PFSK-1 (cell line): ENCODE data around the gene CASP10.

Source experiments
- FOXP2 ChIP-seq: optimal IDR thresholded peaks from 2 replicates; pipeline ENCODE3; 2011; ENCODE audit warnings: borderline replicate concordance, control low read depth, inconsistent platforms; ENCODE audit not compliant: insufficient read depth; ENCODE audit errors: extremely low read length, extremely low read depth
- POLR2AphosphoS5 ChIP-seq: IDR thresholded peaks from 2 replicates; pipeline ENCODE4 v1.6.1; 2012; ENCODE audit warnings: low read depth, mild to moderate bottlenecking, control low read depth, low read length, moderate library complexity
- SIN3A ChIP-seq: IDR thresholded peaks from 2 replicates; pipeline ENCODE4 v1.6.1; 2012; ENCODE audit warnings: mild to moderate bottlenecking, low read length, moderate library complexity, borderline replicate concordance; ENCODE audit not compliant: insufficient read depth
- TAF1 ChIP-seq: IDR thresholded peaks from 2 replicates; pipeline ENCODE4 v1.6.1; 2012; ENCODE audit warnings: low read length, control low read depth, borderline replicate concordance; ENCODE audit not compliant: insufficient read depth
- TF ChIP-seq, protein P1 (sequence below), 2 experiments: IDR thresholded peaks; 2 replicates each; pipeline versions ENCODE4 v1.6.1 to v1.8.0; 2011 to 2012; ENCODE audit warnings: low read depth in 2 of 2, low read length in 2 of 2, control low read depth in 1 of 2, inconsistent platforms in 1 of 2, mild to moderate bottlenecking in 1 of 2, moderate library complexity in 1 of 2; ENCODE audit not compliant: insufficient read depth in 1 of 2

The CASP10 gene

DNA sequence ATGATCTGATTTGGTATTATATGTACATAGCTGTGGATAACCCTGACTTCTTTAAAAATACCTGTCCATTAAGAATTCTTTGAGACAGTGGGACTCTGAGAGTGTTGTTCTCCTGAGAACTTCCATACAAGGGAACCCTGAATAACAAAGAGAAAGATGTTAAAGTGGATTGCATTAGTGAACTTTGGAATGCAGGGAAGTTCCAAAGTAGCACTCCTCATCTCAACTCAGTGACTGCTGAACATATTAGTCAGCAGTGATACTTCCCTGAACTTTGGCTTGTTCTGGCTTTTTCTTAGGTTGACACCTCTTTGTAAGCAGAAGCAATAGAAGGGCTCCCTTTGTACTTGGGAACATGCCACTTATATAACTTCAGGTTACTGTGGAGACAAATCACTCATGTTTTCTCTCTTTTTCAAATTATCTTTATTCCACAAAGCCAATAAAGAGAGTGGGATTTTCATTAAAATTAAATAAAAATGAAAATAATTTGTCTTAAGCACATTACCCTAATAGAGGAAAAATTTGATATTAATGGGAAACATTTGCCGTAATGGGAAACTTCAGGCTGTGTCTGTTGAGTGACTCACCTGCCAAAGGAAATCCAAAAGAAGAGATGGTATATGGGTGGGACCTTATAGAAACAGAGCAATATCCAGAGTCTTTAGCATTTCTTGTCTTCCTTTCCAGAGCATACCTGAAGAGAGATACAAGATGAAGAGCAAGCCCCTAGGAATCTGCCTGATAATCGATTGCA is 33.7 kb upstream of the CASP10 start:
- TF ChIP-seq SIN3A (no peak), POLR2AphosphoS5 (no peak), FOXP2 (no peak), TAF1 (no peak)
- TF ChIP-seq, protein P1, sequence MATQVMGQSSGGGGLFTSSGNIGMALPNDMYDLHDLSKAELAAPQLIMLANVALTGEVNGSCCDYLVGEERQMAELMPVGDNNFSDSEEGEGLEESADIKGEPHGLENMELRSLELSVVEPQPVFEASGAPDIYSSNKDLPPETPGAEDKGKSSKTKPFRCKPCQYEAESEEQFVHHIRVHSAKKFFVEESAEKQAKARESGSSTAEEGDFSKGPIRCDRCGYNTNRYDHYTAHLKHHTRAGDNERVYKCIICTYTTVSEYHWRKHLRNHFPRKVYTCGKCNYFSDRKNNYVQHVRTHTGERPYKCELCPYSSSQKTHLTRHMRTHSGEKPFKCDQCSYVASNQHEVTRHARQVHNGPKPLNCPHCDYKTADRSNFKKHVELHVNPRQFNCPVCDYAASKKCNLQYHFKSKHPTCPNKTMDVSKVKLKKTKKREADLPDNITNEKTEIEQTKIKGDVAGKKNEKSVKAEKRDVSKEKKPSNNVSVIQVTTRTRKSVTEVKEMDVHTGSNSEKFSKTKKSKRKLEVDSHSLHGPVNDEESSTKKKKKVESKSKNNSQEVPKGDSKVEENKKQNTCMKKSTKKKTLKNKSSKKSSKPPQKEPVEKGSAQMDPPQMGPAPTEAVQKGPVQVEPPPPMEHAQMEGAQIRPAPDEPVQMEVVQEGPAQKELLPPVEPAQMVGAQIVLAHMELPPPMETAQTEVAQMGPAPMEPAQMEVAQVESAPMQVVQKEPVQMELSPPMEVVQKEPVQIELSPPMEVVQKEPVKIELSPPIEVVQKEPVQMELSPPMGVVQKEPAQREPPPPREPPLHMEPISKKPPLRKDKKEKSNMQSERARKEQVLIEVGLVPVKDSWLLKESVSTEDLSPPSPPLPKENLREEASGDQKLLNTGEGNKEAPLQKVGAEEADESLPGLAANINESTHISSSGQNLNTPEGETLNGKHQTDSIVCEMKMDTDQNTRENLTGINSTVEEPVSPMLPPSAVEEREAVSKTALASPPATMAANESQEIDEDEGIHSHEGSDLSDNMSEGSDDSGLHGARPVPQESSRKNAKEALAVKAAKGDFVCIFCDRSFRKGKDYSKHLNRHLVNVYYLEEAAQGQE (IDR thresholded peaks at IDR 0.05; ENCODE audit: insufficient read depth in 1 of 2, low read depth in 2 of 2, low read length in 2 of 2): no peak

DNA sequence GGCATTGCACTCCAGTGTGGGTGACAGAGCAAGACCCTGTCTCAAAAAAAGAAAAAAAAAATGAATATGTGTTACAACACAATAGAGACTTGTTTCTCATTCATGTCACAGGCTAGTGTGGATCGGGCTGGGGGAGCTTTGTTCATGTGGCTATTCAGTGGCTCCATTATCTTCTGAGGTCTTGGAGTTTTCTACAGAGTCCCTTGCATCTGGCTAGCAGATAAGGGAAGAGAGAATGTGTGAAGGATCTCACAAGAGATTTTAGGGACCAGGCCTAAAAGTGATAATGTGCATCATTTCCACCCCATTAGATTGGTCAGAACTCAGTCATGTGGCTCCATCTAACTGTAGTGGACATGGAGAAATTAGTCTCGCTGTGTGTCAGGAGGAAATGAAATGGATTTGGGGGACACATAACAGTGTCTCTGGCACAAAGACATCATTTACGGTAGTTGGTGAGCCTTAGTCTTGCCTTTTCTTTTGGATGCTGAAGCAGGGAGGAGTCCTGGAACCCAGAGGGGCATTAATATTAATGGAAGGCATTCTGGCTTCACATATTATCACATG is 32.4 kb upstream of the CASP10 start:
- TF ChIP-seq TAF1 (no peak), SIN3A (no peak), FOXP2 (no peak), POLR2AphosphoS5 (no peak)
- TF ChIP-seq, protein P1 (IDR thresholded peaks at IDR 0.05; ENCODE audit: insufficient read depth in 1 of 2, low read depth in 2 of 2, low read length in 2 of 2): no peak

DNA sequence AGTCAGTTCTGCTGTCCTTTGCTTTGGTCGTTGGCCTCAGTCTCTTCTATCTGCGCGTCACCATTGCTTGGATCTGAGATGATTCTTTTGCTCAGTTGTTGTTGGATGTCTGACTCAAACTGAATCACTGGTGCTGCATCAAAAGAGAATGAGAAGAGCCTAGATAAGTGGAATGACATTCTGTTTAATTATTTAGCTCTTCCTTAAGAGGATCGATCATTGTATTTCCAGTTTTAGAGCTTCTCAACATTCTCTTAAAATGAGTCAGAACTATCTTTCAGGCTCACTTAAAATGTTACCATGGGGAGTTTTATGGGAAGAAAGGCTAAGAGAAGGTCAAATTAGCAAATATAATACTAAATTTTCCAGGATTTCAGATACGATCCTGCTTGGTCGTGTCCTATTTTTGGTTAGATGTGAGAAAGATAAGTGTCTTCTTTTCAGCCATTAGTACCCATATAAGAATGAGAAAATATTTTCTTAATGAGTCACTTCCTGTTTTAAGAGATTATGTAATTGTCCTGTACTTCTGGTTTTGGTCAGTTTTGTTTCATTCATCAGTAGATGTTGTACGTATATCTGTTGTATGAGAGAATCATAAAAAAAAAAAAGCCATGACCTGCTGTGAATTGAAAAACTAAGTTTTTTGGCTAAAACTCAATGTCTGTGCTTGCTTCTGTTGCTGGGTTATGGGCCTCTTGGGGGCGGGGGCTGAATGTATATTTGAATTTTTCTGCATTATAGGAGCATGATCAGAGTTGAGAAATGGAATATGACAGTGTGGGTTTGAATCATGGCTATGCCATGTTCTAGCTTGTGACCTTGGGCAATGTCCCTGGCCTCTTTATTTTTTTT is 31.6 kb upstream of the CASP10 start:
- TF ChIP-seq POLR2AphosphoS5 (no peak), FOXP2 (no peak), SIN3A (no peak), TAF1 (no peak)
- TF ChIP-seq, protein P1 (IDR thresholded peaks at IDR 0.05; ENCODE audit: insufficient read depth in 1 of 2, low read depth in 2 of 2, low read length in 2 of 2): no peak

DNA sequence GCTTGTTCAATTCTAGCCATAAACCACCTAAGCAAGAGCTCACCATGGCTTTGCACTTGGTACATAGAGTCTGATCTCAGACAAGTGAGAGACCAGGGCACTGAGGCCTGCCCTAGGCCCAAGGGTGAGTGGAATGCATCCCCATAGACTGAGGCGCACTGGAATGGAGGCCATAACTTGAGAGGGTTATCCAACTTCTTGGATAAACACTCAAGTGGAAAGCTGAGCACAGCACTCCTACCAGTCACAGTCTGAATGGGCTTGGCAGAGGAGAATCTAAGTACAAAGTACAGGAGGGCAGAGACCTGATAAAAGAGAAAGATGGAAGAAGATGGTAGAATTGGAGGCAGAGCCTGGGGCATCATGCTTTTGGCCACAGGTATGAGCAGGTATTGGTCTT is 30.4 kb upstream of the CASP10 start:
- TF ChIP-seq FOXP2: no peak
- no peak for TF ChIP-seq SIN3A
- no peak for TF ChIP-seq TAF1
- TF ChIP-seq, protein P1 (IDR thresholded peaks at IDR 0.05; ENCODE audit: insufficient read depth in 1 of 2, low read depth in 2 of 2, low read length in 2 of 2): no peak
- no peak for TF ChIP-seq POLR2AphosphoS5
